ENCODE data around the gene CCDC12. TPM values are rescaled to one million over a fixed set of nuclear protein-coding genes. Genes with fewer than 3 reads are reported as not detected.

The CCDC12 gene
- total RNA-seq, 4 donors from 2014 or later: 36.9 to 59.4 (median 50.2) TPM

- H3K27ac ChIP-seq: no peak overlapping the region
- peaks cover 0 to 91% (median 53%) of the 10 kb centered on the region in 4 donors for H3K4me1 ChIP-seq
- 69 to 70% methylated on average over 8 of the region's 8 CpGs for WGBS, 2 donors
These were observed 23.1 kb downstream of the CCDC12 start for GRCh38 chr3:46953234-46954010.

GRCh38 chr3:46952813-46953212, 23.7 kb downstream of the CCDC12 start:
- no peak overlapping the region for H3K27ac ChIP-seq
- H3K27me3 ChIP-seq: no peaks in the 10 kb centered on the region
- no peak overlapping the region for H3K4me3 ChIP-seq
- TF ChIP-seq EP300 (IDR thresholded peaks at IDR 0.05) (no peak), CTCF (IDR thresholded peaks at IDR 0.05) (no peak), POLR2A (IDR thresholded peaks at IDR 0.05) (no peak)
- H3K36me3 ChIP-seq: peaks cover 0 to 3% (median 0%) of the 10 kb centered on the region in 3 donors
- 85 to 88% methylated on average over 2 of the region's 2 CpGs for WGBS, 2 donors
- H3K9me3 ChIP-seq: no peaks in the 10 kb centered on the region
- H3K4me1 ChIP-seq: peaks cover 0 to 93% (median 57%) of the 10 kb centered on the region in 4 donors
- no peak for DNase-seq (ENCODE audit: low spot score in 2 of 2)

More at GRCh38 chr3:46953234-46954010, 23.1 kb downstream of the CCDC12 start:
- Histone ChIP-seq H3K27me3 (no peaks in the 10 kb centered on the region), H3K36me3 (no peaks in the 10 kb centered on the region), H3K9me3 (no peaks in the 10 kb centered on the region), H3K4me3 (no peak overlapping the region)
- DNase-seq (ENCODE audit: low spot score in 2 of 2): no peak
- TF ChIP-seq EP300 (IDR thresholded peaks at IDR 0.05): no peak

- DNase-seq (ENCODE audit: low spot score in 2 of 2): no peak
- Histone ChIP-seq H3K9me3 (no peaks in the 10 kb centered on the region), H3K27ac (no peak overlapping the region), H3K36me3 (peaks cover 0 to 11% (median 0%) of the 10 kb centered on the region in 3 donors), H3K4me1 (peaks cover 0 to 89% (median 63%) of the 10 kb centered on the region in 4 donors), H3K27me3 (no peaks in the 10 kb centered on the region), H3K4me3 (no peak overlapping the region)
- TF ChIP-seq EP300 (IDR thresholded peaks at IDR 0.05) (no peak), POLR2A (IDR thresholded peaks at IDR 0.05) (no peak), CTCF (IDR thresholded peaks at IDR 0.05) (no peak)
- WGBS, 2 donors: 64 to 71% methylated on average over 7 of the region's 7 CpGs
These were observed 25.8 kb downstream of the CCDC12 start for GRCh38 chr3:46950650-46951241.

- DNase-seq (ENCODE audit: low spot score in 2 of 2): no peak
- no peak for TF ChIP-seq EP300 (IDR thresholded peaks at IDR 0.05)
- TF ChIP-seq CTCF (IDR thresholded peaks at IDR 0.05): no peak
- no peak for TF ChIP-seq POLR2A (IDR thresholded peaks at IDR 0.05)
- Histone ChIP-seq H3K27me3 (no peaks in the 10 kb centered on the region), H3K4me3 (no peak overlapping the region), H3K4me1 (peaks cover 0 to 85% (median 64%) of the 10 kb centered on the region in 4 donors), H3K9me3 (no peaks in the 10 kb centered on the region), H3K27ac (no peak overlapping the region), H3K36me3 (peaks cover 0 to 11% (median 0%) of the 10 kb centered on the region in 3 donors)
- WGBS, 2 donors: 92% methylated on average over 2 of the region's 2 CpGs
These were observed 26.4 kb downstream of the CCDC12 start for GRCh38 chr3:46950177-46950576.

- H3K27ac ChIP-seq: peak overlapping the region in 2 of 4 donors; percentile 22 to 71
- peaks cover 0 to 86% (median 65%) of the 10 kb centered on the region in 4 donors for H3K4me1 ChIP-seq
- WGBS, 2 donors: 41 to 58% methylated on average over 6 of the region's 6 CpGs
- no peak for DNase-seq (ENCODE audit: low spot score in 2 of 2)
- H3K9me3 ChIP-seq: no peaks in the 10 kb centered on the region
- TF ChIP-seq CTCF (IDR thresholded peaks at IDR 0.05) (no peak), POLR2A (IDR thresholded peaks at IDR 0.05) (no peak), EP300 (IDR thresholded peaks at IDR 0.05) (no peak)
- no peak overlapping the region for H3K4me3 ChIP-seq
- peaks cover 0 to 11% (median 0%) of the 10 kb centered on the region in 3 donors for H3K36me3 ChIP-seq
- no peaks in the 10 kb centered on the region for H3K27me3 ChIP-seq
These were observed 27.5 kb downstream of the CCDC12 start for GRCh38 chr3:46948830-46949671.
